ENCODE results near the gene GRIA2.

DNA sequence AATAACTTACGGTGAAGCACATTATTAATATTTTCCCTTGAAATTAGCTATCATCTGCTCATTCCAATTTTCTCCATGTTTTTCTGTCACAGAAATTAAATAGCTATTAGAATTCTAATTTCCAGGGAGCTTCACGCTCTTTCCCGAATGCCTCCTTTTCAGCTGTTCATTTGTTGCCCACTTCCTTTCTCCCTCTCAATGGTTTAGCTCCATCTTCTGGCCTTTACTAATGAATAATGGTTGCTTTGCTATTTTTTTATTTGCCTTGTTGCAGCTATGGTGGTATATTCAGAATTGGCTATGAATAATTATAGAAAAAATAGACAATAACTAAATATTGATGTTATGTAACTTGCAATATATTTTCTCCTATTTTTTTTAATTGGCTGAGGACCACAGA lies 70.5 kb downstream of the GRIA2 start:
- TF ChIP-seq, protein P1, sequence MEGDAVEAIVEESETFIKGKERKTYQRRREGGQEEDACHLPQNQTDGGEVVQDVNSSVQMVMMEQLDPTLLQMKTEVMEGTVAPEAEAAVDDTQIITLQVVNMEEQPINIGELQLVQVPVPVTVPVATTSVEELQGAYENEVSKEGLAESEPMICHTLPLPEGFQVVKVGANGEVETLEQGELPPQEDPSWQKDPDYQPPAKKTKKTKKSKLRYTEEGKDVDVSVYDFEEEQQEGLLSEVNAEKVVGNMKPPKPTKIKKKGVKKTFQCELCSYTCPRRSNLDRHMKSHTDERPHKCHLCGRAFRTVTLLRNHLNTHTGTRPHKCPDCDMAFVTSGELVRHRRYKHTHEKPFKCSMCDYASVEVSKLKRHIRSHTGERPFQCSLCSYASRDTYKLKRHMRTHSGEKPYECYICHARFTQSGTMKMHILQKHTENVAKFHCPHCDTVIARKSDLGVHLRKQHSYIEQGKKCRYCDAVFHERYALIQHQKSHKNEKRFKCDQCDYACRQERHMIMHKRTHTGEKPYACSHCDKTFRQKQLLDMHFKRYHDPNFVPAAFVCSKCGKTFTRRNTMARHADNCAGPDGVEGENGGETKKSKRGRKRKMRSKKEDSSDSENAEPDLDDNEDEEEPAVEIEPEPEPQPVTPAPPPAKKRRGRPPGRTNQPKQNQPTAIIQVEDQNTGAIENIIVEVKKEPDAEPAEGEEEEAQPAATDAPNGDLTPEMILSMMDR (conservative IDR thresholded peaks at IDR 0.05; ENCODE audit: low read depth, low read length), result no peak
- TF ChIP-seq EZH2 (IDR thresholded peaks at IDR 0.05; ENCODE audit: borderline replicate concordance, low read depth, low read length, poor library complexity, severe bottlenecking), result no peak
